ENCODE results near the gene DUSP22. TPM values are rescaled to one million over a fixed set of nuclear protein-coding genes. Genes with fewer than 3 reads are reported as not detected.

Gene DUSP22
- total and polyA plus RNA-seq, 9 of the 15 experiments (the other 6 are each of a cell fraction or from before 2014, with no cell fraction given): 9.3 to 19.4 (median 11.8) TPM

- TF ChIP-seq AFF1 (IDR thresholded peaks at IDR 0.05; ENCODE audit: low read depth in 1 of 2, partially characterized antibody in 2 of 2) (peak in 1 of 2 experiments; percentile 38), CXXC5 (CRISPR knock-in tag; IDR thresholded peaks at IDR 0.05) (peak; percentile 72), STAT5A (IDR thresholded peaks at IDR 0.05; ENCODE audit: borderline replicate concordance, low read length) (peak; percentile 76), DPF2 (IDR thresholded peaks at IDR 0.05) (peak; percentile 58; the same call in 1 of the 2 replicates), ZNF263 (CRISPR knock-in tag; IDR thresholded peaks at IDR 0.05; ENCODE audit: borderline replicate concordance) (peak; percentile 50; the same call in 1 of the 2 replicates), MYC (IDR thresholded peaks at IDR 0.05; ENCODE audit: low read depth, low read length) (peak; percentile 66), MYC (CRISPR knock-in tag; IDR thresholded peaks at IDR 0.05; ENCODE audit: borderline replicate concordance, low read depth) (0 out of 2 replicates have a peak, but pooled peaks have one; percentile 41), HDAC2 (IDR thresholded peaks at IDR 0.05) (peak; percentile 85; the same call in 1 of the 2 replicates), RNF2 (IDR thresholded peaks at IDR 0.05) (peak; percentile 70; the same call in 1 of the 2 replicates), FOSL1 (tag; conservative IDR thresholded peaks at IDR 0.05) (peak; percentile 82), GTF2B (IDR thresholded peaks at IDR 0.05; ENCODE audit: extremely low read depth, insufficient read length) (no peak), TEAD4 (IDR thresholded peaks at IDR 0.05; ENCODE audit: low read length) (peak; percentile 39; the same call in 1 of the 2 replicates), TEAD4 (CRISPR knock-in tag; IDR thresholded peaks at IDR 0.05; ENCODE audit: borderline replicate concordance) (no peak), CBFA2T3 (IDR thresholded peaks at IDR 0.05) (peak; percentile 62), TRIM24 (IDR thresholded peaks at IDR 0.05) (peak in 1 of 2 experiments; percentile 79; a peak in 2 of 4 replicates), ELF2 (CRISPR knock-in tag; IDR thresholded peaks at IDR 0.05) (0 out of 2 replicates have a peak, but pooled peaks have one; percentile 38), MTA1 (IDR thresholded peaks at IDR 0.05; ENCODE audit: borderline replicate concordance) (0 out of 2 replicates have a peak, but pooled peaks have one; percentile 31), ZBTB2 (IDR thresholded peaks at IDR 0.05) (0 out of 2 replicates have a peak, but pooled peaks have one; percentile 24), THAP7 (CRISPR knock-in tag; IDR thresholded peaks at IDR 0.05) (peak; percentile 48; the same call in 1 of the 2 replicates), SMARCA4 (IDR thresholded peaks at IDR 0.05) (peak; percentile 81), GTF2F1 (IDR thresholded peaks at IDR 0.05; ENCODE audit: low read depth, low read length) (no peak), PHTF2 (CRISPR knock-in tag; IDR thresholded peaks at IDR 0.05) (no peak)
Measured at GRCh38 chr6:340991-341827, 48.9 kb downstream of the DUSP22 start (continued).
